Gastroesophageal sphincter (tissue), 4 donors: ENCODE results near the gene MBNL1. TPM values are rescaled to one million over a fixed set of nuclear protein-coding genes. Genes with fewer than 3 reads are reported as not detected.

Experiments
- ATAC-seq: fragments of 150-250 bp; one replicate; pipeline ENCODE4 v1.9.1; 2016; ENCODE audit warnings: mild to moderate bottlenecking, moderate library complexity
- H3K27ac ChIP-seq, 4 donors: fragments of 200-600 bp; sonication (generic) in 3 of 4; 1 replicate in 3 of 4; 2 replicates in 1 of 4; pipeline ENCODE4 v1.5.1; 2016 to 2019
- H3K27me3 ChIP-seq: fragments of 200-600 bp; sonication (generic); one replicate; pipeline ENCODE4 v1.5.1; 2019
- H3K36me3 ChIP-seq, 2 donors: fragments of 200-600 bp; sonication (generic); one replicate each; pipeline ENCODE4 v1.5.1; 2019; ENCODE audit warnings: control low read depth in 1 of 2
- H3K4me1 ChIP-seq, 3 donors: fragments of 200-600 bp; sonication (generic); 1 replicate in 2 of 3; 2 replicates in 1 of 3; pipeline ENCODE4 v1.5.1; 2016 to 2019; ENCODE audit warnings: control low read depth in 2 of 3
- H3K4me3 ChIP-seq, 2 donors: fragments of 200-600 bp; sonication (generic); one replicate each; pipeline ENCODE4 v1.5.1; 2019; ENCODE audit warnings: mild to moderate bottlenecking in 1 of 2, moderate library complexity in 1 of 2
- H3K9me3 ChIP-seq, 3 donors: fragments of 200-600 bp; sonication (generic); one replicate each; pipeline ENCODE4 v1.5.1; 2017 to 2019; ENCODE audit warnings: control low read depth in 2 of 3
- EP300 ChIP-seq: sonication (generic); formaldehyde crosslinking; IDR thresholded peaks from one replicate; pipeline ENCODE4 v1.6.1; 2017; ENCODE audit warnings: antibody characterized with exemption, mild to moderate bottlenecking
- POLR2A ChIP-seq, 2 donors: fragments of 450-650 bp; IDR thresholded peaks; one replicate each; pipeline ENCODE4 v1.6.1; 2017; ENCODE audit warnings: antibody characterized with exemption in 2 of 2, mild to moderate bottlenecking in 2 of 2, moderate library complexity in 1 of 2
- POLR2AphosphoS5 ChIP-seq: sonication (generic); formaldehyde crosslinking; IDR thresholded peaks from one replicate; pipeline ENCODE4 v1.6.1; 2017; ENCODE audit warnings: antibody characterized with exemption
- WGBS, 2 donors: methylation state at CpG; one replicate each; pipeline ENCODE4 v1.1.5; 2018; ENCODE audit warnings: low coverage in 1 of 2; 5-methylcytosine and 5-hydroxymethylcytosine counted together
- total RNA-seq, 4 donors: library from RNA; depleted of rRNA; stranded (reverse); fragments of >200 nt; gene quantifications; one replicate each; pipeline ENCODE4 v1.1.0, GENCODE V29; 2016
- TF ChIP-seq, protein P1 (sequence below), 4 experiments: fragments of 200-600 bp in 2 of 4; fragments of 450-650 bp in 2 of 4; sonication (generic) in 1 of 4; IDR thresholded peaks; one replicate each; pipeline ENCODE4 v1.5.1; 2017 to 2019; ENCODE audit warnings: antibody characterized with exemption in 4 of 4, mild to moderate bottlenecking in 2 of 4, moderate library complexity in 2 of 4

Gene MBNL1
- total RNA-seq, 4 donors from 2014 or later = 623 to 745 (median 684) TPM

DNA sequence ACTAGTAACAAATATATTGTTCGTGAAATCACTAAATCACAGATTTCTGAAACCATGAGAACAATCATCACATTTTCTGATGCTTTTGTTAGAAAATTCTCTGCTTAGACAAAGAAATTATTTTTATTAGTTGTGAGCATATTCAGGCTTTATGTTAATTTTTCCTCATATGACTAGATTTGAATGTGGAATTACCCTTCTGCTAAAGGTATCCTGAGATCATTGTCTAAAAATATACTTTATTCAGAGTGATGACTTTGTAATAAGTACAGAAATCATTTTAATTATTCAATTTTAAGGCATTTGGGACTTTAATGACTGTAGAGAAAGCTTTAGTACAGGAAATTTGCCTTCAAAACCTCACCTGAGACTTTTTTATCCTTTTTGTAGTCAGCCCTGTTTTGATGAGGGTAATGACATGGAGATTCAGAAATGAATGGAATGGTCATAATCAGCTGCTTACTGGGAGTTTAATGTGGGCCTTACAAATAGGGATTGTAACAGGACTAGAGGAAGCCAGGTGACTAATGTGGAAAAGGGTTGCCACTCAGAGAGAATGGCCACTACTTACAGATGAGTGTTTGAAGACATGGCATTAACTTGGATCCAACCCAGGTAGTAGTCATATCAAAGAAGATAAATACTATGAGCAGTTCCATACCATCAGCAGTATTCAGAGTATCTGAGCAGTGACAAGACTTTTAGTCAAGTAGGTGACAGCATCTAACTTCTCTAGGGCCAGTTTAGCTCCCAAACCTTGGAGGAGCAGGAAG, 148.3 kb downstream of the MBNL1 start:
- peak overlapping the region in 1 of 4 donors; percentile 1 for H3K27ac ChIP-seq
- H3K4me1 ChIP-seq = peaks cover 0 to 54% (median 17%) of the 10 kb centered on the region in 3 donors
- no peak overlapping the region for H3K4me3 ChIP-seq
- no peak for ATAC-seq
- no peak for TF ChIP-seq EP300
- no peaks in the 10 kb centered on the region for H3K27me3 ChIP-seq
- H3K36me3 ChIP-seq = peaks cover 0 to 63% of the 10 kb centered on the region in 2 donors
- H3K9me3 ChIP-seq = peaks cover 0 to 4% (median 0%) of the 10 kb centered on the region in 3 donors
- WGBS, 2 donors = 95 to 100% methylated on average over 1 of the region's 1 CpG

DNA sequence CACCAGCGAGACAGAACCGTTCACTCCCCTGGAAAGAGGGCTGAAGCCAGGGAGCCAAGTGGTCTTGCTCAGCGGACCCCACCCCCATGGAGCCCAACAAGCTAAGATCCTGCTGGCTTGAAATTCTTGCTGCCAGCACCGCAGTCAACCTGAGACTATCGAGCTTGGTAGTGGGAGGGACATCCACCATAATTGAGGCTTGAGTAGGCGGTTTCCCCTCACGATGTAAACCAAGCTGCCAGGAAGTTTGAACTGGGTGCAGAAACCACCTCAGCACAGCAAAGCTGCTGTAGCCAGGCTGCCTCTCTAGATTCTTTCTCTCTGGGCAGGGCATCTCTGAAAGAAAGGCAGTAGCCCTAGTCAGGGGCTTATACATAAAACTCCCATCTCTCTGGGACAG, 151.0 kb downstream of the MBNL1 start:
- no peak for TF ChIP-seq EP300
- no peak for TF ChIP-seq POLR2A (IDR thresholded peaks at IDR 0.05)
- TF ChIP-seq, protein P1, sequence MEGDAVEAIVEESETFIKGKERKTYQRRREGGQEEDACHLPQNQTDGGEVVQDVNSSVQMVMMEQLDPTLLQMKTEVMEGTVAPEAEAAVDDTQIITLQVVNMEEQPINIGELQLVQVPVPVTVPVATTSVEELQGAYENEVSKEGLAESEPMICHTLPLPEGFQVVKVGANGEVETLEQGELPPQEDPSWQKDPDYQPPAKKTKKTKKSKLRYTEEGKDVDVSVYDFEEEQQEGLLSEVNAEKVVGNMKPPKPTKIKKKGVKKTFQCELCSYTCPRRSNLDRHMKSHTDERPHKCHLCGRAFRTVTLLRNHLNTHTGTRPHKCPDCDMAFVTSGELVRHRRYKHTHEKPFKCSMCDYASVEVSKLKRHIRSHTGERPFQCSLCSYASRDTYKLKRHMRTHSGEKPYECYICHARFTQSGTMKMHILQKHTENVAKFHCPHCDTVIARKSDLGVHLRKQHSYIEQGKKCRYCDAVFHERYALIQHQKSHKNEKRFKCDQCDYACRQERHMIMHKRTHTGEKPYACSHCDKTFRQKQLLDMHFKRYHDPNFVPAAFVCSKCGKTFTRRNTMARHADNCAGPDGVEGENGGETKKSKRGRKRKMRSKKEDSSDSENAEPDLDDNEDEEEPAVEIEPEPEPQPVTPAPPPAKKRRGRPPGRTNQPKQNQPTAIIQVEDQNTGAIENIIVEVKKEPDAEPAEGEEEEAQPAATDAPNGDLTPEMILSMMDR (IDR thresholded peaks at IDR 0.05) = no peak
- no peak for TF ChIP-seq POLR2AphosphoS5
- H3K27ac ChIP-seq = peak overlapping the region in 2 of 4 donors; percentile 22 to 23
- peaks cover 0 to 62% of the 10 kb centered on the region in 2 donors for H3K36me3 ChIP-seq
- peaks cover 0 to 4% (median 0%) of the 10 kb centered on the region in 3 donors for H3K9me3 ChIP-seq
- no peaks in the 10 kb centered on the region for H3K27me3 ChIP-seq
- H3K4me1 ChIP-seq = peaks cover 0 to 34% (median 4%) of the 10 kb centered on the region in 3 donors
- WGBS, 2 donors = 93 to 96% methylated on average over 3 of the region's 7 CpGs
- no peak overlapping the region for H3K4me3 ChIP-seq
- ATAC-seq = no peak

DNA sequence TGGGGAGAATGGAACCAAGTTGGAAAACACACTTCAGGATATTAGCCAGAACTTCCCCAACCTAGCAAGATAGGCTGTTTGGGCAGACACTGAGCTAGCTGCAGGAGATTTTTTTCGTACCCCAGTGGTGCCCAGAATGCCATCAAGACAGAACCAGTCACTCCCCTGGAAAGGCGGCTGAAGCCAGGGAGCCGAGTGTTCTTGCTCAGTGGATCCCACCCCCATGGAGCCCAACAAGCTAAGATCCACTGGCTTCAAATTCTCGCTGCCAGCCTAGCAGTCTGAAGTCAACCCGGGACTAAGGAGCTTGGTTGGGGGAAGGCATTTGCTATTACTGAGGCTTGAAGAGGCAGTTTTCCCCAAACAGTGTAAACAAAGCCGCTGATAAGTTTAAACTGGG, 152.4 kb downstream of the MBNL1 start:
- TF ChIP-seq POLR2A (IDR thresholded peaks at IDR 0.05) = no peak
- TF ChIP-seq, protein P1 (IDR thresholded peaks at IDR 0.05) = no peak
- TF ChIP-seq POLR2AphosphoS5 = no peak
- TF ChIP-seq EP300 = no peak
- H3K36me3 ChIP-seq = peaks cover 0 to 48% of the 10 kb centered on the region in 2 donors
- peak overlapping the region in 2 of 4 donors; percentile 41 to 46 for H3K27ac ChIP-seq
- H3K4me3 ChIP-seq = no peak overlapping the region
- ATAC-seq = no peak
- peaks cover 0 to 4% (median 0%) of the 10 kb centered on the region in 3 donors for H3K9me3 ChIP-seq
- no peaks in the 10 kb centered on the region for H3K27me3 ChIP-seq
- WGBS, 2 donors = 100% methylated on average over 1 of the region's 6 CpGs
- H3K4me1 ChIP-seq = peaks cover 0 to 32% (median 3%) of the 10 kb centered on the region in 3 donors

DNA sequence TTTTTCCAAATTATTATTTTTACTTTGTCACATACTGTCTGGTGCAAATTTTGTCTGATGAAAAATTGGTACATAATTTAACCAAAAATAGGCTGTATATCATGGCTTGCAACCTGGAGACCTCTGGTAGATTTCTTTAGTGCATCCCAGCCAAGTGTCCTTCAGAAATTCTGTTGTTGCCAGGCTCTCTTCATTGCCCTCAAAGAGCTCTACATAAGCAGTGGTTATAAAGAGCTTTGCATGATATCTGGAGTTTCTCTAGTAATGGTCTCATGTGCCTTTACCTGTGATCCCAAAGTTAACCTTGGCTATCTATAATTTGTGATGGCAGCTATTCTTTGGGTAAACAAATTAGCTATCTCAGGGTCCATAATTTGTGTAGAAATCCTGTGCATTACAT, 157.7 kb downstream of the MBNL1 start:
- Histone ChIP-seq H3K4me3 (no peak overlapping the region), H3K9me3 (no peaks in the 10 kb centered on the region), H3K27me3 (no peaks in the 10 kb centered on the region), H3K27ac (peak overlapping the region; percentile 43 to 66 (median 56)), H3K36me3 (peaks cover 0 to 1% of the 10 kb centered on the region in 2 donors), H3K4me1 (peaks cover 6 to 60% (median 15%) of the 10 kb centered on the region in 3 donors)
- TF ChIP-seq, protein P1 (IDR thresholded peaks at IDR 0.05) = no peak
- TF ChIP-seq POLR2AphosphoS5 (no peak), EP300 (no peak), POLR2A (IDR thresholded peaks at IDR 0.05) (no peak)
- ATAC-seq = no peak

DNA sequence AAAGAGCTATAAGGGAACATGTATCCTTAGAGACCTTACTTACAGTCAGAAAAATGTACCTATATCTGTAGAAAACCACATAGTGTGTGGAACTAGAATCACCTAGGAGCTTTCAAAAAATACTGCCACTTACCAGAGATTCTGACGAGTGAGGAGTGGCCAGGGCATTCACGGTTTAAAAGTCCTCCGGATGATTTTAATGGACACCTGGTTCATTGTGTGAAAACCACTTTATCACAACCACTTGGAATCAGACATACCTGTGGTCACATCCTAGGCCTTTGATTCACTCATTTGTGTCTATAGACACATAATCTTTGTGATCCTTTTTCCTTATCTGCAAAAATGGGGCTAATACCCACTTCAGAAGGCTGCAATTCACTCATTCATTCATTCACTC, 159.8 kb downstream of the MBNL1 start:
- TF ChIP-seq POLR2A (IDR thresholded peaks at IDR 0.05) (no peak), EP300 (no peak), POLR2AphosphoS5 (no peak)
- TF ChIP-seq, protein P1 (IDR thresholded peaks at IDR 0.05) = no peak
- WGBS, 2 donors = 83 to 85% methylated on average over 2 to 3 of the region's 3 CpGs
- no peak for ATAC-seq
- peak overlapping the region in 2 of 4 donors; percentile 28 to 49 for H3K27ac ChIP-seq
- no peaks in the 10 kb centered on the region for H3K27me3 ChIP-seq
- H3K4me3 ChIP-seq = no peak overlapping the region
- peaks cover 0 to 11% of the 10 kb centered on the region in 2 donors for H3K36me3 ChIP-seq
- H3K9me3 ChIP-seq = no peaks in the 10 kb centered on the region
- peaks cover 6 to 64% (median 15%) of the 10 kb centered on the region in 3 donors for H3K4me1 ChIP-seq
